ENCODE data around the gene COL4A2. TPM values are rescaled to one million over a fixed set of nuclear protein-coding genes. Genes with fewer than 3 reads are reported as not detected.

Gene COL4A2
- total and polyA plus RNA-seq, 7 experiments from 2014 or later, result 0.05 TPM; not detected in 6

GRCh38 chr13:110479215-110479545, 172.1 kb downstream of the COL4A2 start:
- no peak overlapping the region for H3K4me3 ChIP-seq (ENCODE audit: low read length)
- ChIA-PET POLR2A (no interaction called here), CTCF (no interaction called here)
- Mint-ChIP-seq H3K36me3 (no peaks in the 10 kb centered on the region), H3K9me3 (peaks cover 0 to 4% (median 0%) of the 10 kb centered on the region in 11 donors), H3K4me3 (no peak overlapping the region), H3K27ac (peak overlapping the region in 1 of 9 donors; percentile 15), H3K4me1 (peaks cover 0 to 3% (median 0%) of the 10 kb centered on the region in 7 donors), H3K27me3 (peaks cover 0 to 8% (median 3%) of the 10 kb centered on the region in 5 donors)
- H3K9me3 ChIP-seq (ENCODE audit: control insufficient read depth in 2 of 3, low read length in 3 of 3), result no peaks in the 10 kb centered on the region
- H3K27ac ChIP-seq (ENCODE audit: low read depth, low read length), result no peak overlapping the region
- ATAC-seq, result no peak
- intact Hi-C loops (cut with micrococcal nuclease), result no loop called here
- no peaks in the 10 kb centered on the region for H3K27me3 ChIP-seq (ENCODE audit: control insufficient read depth in 2 of 2, insufficient read depth in 2 of 2, low read length in 2 of 2)
- no peaks in the 10 kb centered on the region for H3K36me3 ChIP-seq (ENCODE audit: control insufficient read depth in 2 of 3, insufficient read depth in 3 of 3, low read length in 3 of 3)
- DNase-seq, result no peak
- H3K4me1 ChIP-seq (ENCODE audit: control insufficient read depth in 2 of 2, insufficient read depth in 2 of 2, low read length in 2 of 2), result no peaks in the 10 kb centered on the region

- peaks cover 0 to 3% (median 0%) of the 10 kb centered on the region in 7 donors for H3K4me1 Mint-ChIP-seq
- Histone ChIP-seq H3K4me3 (ENCODE audit: low read length) (no peak overlapping the region), H3K36me3 (ENCODE audit: control insufficient read depth in 2 of 3, insufficient read depth in 3 of 3, low read length in 3 of 3) (no peaks in the 10 kb centered on the region), H3K9me3 (ENCODE audit: control insufficient read depth in 2 of 3, low read length in 3 of 3) (no peaks in the 10 kb centered on the region), H3K4me1 (ENCODE audit: control insufficient read depth in 2 of 2, insufficient read depth in 2 of 2, low read length in 2 of 2) (no peaks in the 10 kb centered on the region), H3K27ac (ENCODE audit: low read depth, low read length) (no peak overlapping the region), H3K27me3 (ENCODE audit: control insufficient read depth in 2 of 2, insufficient read depth in 2 of 2, low read length in 2 of 2) (no peaks in the 10 kb centered on the region)
- intact Hi-C loops (cut with micrococcal nuclease), result no loop called here
- ATAC-seq (no peak), DNase-seq (no peak)
- CTCF ChIA-PET, result no interaction called here
- H3K27me3 Mint-ChIP-seq, result peaks cover 0 to 8% (median 4%) of the 10 kb centered on the region in 5 donors
- H3K9me3 Mint-ChIP-seq, result peaks cover 0 to 4% (median 0%) of the 10 kb centered on the region in 11 donors
- H3K27ac Mint-ChIP-seq, result no peak overlapping the region
- no peak overlapping the region for H3K4me3 Mint-ChIP-seq
- no peaks in the 10 kb centered on the region for H3K36me3 Mint-ChIP-seq
- POLR2A ChIA-PET, result no interaction called here
Observed at GRCh38 chr13:110479648-110480047, 172.6 kb downstream of the COL4A2 start.

- POLR2A ChIA-PET, result no interaction called here
- Histone ChIP-seq H3K9me3 (ENCODE audit: control insufficient read depth in 2 of 3, low read length in 3 of 3) (no peaks in the 10 kb centered on the region), H3K27ac (ENCODE audit: low read depth, low read length) (no peak overlapping the region), H3K27me3 (ENCODE audit: control insufficient read depth in 2 of 2, insufficient read depth in 2 of 2, low read length in 2 of 2) (no peaks in the 10 kb centered on the region), H3K4me3 (ENCODE audit: low read length) (no peak overlapping the region), H3K4me1 (ENCODE audit: control insufficient read depth in 2 of 2, insufficient read depth in 2 of 2, low read length in 2 of 2) (no peaks in the 10 kb centered on the region), H3K36me3 (ENCODE audit: control insufficient read depth in 2 of 3, insufficient read depth in 3 of 3, low read length in 3 of 3) (no peaks in the 10 kb centered on the region)
- Mint-ChIP-seq H3K9me3 (peaks cover 0 to 2% (median 0%) of the 10 kb centered on the region in 11 donors), H3K27me3 (peaks cover 0 to 8% (median 4%) of the 10 kb centered on the region in 5 donors), H3K36me3 (no peaks in the 10 kb centered on the region), H3K4me1 (peaks cover 0 to 2% (median 0%) of the 10 kb centered on the region in 7 donors), H3K4me3 (no peak overlapping the region), H3K27ac (no peak overlapping the region)
- ATAC-seq (no peak), DNase-seq (no peak)
- CTCF ChIA-PET, result no interaction called here
- intact Hi-C loops (cut with micrococcal nuclease), result no loop called here
Observed at GRCh38 chr13:110480161-110480560, 173.1 kb downstream of the COL4A2 start.

GRCh38 chr13:110483386-110483968, 176.4 kb downstream of the COL4A2 start:
- Mint-ChIP-seq H3K9me3 (no peaks in the 10 kb centered on the region), H3K4me3 (no peak overlapping the region), H3K36me3 (no peaks in the 10 kb centered on the region), H3K27me3 (peaks cover 0 to 4% (median 0%) of the 10 kb centered on the region in 5 donors), H3K27ac (no peak overlapping the region), H3K4me1 (peaks cover 0 to 2% (median 0%) of the 10 kb centered on the region in 7 donors)
- no peak for DNase-seq
- ATAC-seq, result no peak
- intact Hi-C loops (cut with micrococcal nuclease), result no loop called here
- Histone ChIP-seq H3K9me3 (ENCODE audit: control insufficient read depth in 2 of 3, low read length in 3 of 3) (no peaks in the 10 kb centered on the region), H3K4me3 (ENCODE audit: low read length) (no peak overlapping the region), H3K27ac (ENCODE audit: low read depth, low read length) (no peak overlapping the region), H3K27me3 (ENCODE audit: control insufficient read depth in 2 of 2, insufficient read depth in 2 of 2, low read length in 2 of 2) (no peaks in the 10 kb centered on the region), H3K4me1 (ENCODE audit: control insufficient read depth in 2 of 2, insufficient read depth in 2 of 2, low read length in 2 of 2) (no peaks in the 10 kb centered on the region), H3K36me3 (ENCODE audit: control insufficient read depth in 2 of 3, insufficient read depth in 3 of 3, low read length in 3 of 3) (no peaks in the 10 kb centered on the region)
- ChIA-PET POLR2A (no interaction called here), CTCF (no interaction called here)

- POLR2A ChIA-PET, result no interaction called here
- intact Hi-C loops (cut with micrococcal nuclease), result loop anchor here in 1 of 2 donors (5.0 kb wide), 1 partner anchor 337 kb away; no protein-coding TSS in a partner anchor
- no peak overlapping the region for H3K4me3 ChIP-seq (ENCODE audit: low read length)
Observed at GRCh38 chr13:110484290-110485048, 177.4 kb downstream of the COL4A2 start.

GRCh38 chr13:110485604-110486003, 178.5 kb downstream of the COL4A2 start:
- H3K9me3 Mint-ChIP-seq, result no peaks in the 10 kb centered on the region
- no peaks in the 10 kb centered on the region for H3K36me3 Mint-ChIP-seq
- no peaks in the 10 kb centered on the region for H3K9me3 ChIP-seq (ENCODE audit: control insufficient read depth in 2 of 3, low read length in 3 of 3)
- no peak overlapping the region for H3K4me3 Mint-ChIP-seq
- H3K4me1 Mint-ChIP-seq, result no peaks in the 10 kb centered on the region
- ATAC-seq (no peak), DNase-seq (no peak)
- no peaks in the 10 kb centered on the region for H3K27me3 ChIP-seq (ENCODE audit: control insufficient read depth in 2 of 2, insufficient read depth in 2 of 2, low read length in 2 of 2)
- H3K27me3 Mint-ChIP-seq, result peaks cover 0 to 4% (median 0%) of the 10 kb centered on the region in 5 donors
- no peak overlapping the region for H3K27ac Mint-ChIP-seq
- H3K4me3 ChIP-seq (ENCODE audit: low read length), result no peak overlapping the region
- H3K36me3 ChIP-seq (ENCODE audit: control insufficient read depth in 2 of 3, insufficient read depth in 3 of 3, low read length in 3 of 3), result no peaks in the 10 kb centered on the region
- H3K4me1 ChIP-seq (ENCODE audit: control insufficient read depth in 2 of 2, insufficient read depth in 2 of 2, low read length in 2 of 2), result no peaks in the 10 kb centered on the region
- POLR2A ChIA-PET, result no interaction called here
- CTCF ChIA-PET, result no interaction called here
- intact Hi-C loops (cut with micrococcal nuclease), result loop anchor here in 1 of 2 donors (5.0 kb wide), 1 partner anchor 338 kb away; no protein-coding TSS in a partner anchor
- H3K27ac ChIP-seq (ENCODE audit: low read depth, low read length), result no peak overlapping the region

More at GRCh38 chr13:110484290-110485048, 177.4 kb downstream of the COL4A2 start:
- DNase-seq (no peak), ATAC-seq (no peak)
- H3K9me3 Mint-ChIP-seq, result no peaks in the 10 kb centered on the region
- Histone ChIP-seq H3K9me3 (ENCODE audit: control insufficient read depth in 2 of 3, low read length in 3 of 3) (no peaks in the 10 kb centered on the region), H3K27me3 (ENCODE audit: control insufficient read depth in 2 of 2, insufficient read depth in 2 of 2, low read length in 2 of 2) (no peaks in the 10 kb centered on the region), H3K36me3 (ENCODE audit: control insufficient read depth in 2 of 3, insufficient read depth in 3 of 3, low read length in 3 of 3) (no peaks in the 10 kb centered on the region), H3K27ac (ENCODE audit: low read depth, low read length) (no peak overlapping the region), H3K4me1 (ENCODE audit: control insufficient read depth in 2 of 2, insufficient read depth in 2 of 2, low read length in 2 of 2) (no peaks in the 10 kb centered on the region)
- no peak overlapping the region for H3K4me3 Mint-ChIP-seq
- no peaks in the 10 kb centered on the region for H3K4me1 Mint-ChIP-seq
- H3K27me3 Mint-ChIP-seq, result peaks cover 0 to 4% (median 0%) of the 10 kb centered on the region in 5 donors
- CTCF ChIA-PET, result no interaction called here
- H3K36me3 Mint-ChIP-seq, result no peaks in the 10 kb centered on the region
- no peak overlapping the region for H3K27ac Mint-ChIP-seq
